ENCODE data around the gene PLPP6.

- TF ChIP-seq CTCF (IDR thresholded peaks at IDR 0.05; ENCODE audit: poor library complexity, severe bottlenecking) (no peak), POLR2AphosphoS5 (IDR thresholded peaks at IDR 0.05) (no peak), EP300 (conservative IDR thresholded peaks at IDR 0.05; ENCODE audit: poor library complexity, severe bottlenecking) (no peak), TAF1 (IDR thresholded peaks at IDR 0.05; ENCODE audit: low read depth) (no peak), REST (IDR thresholded peaks at IDR 0.05; ENCODE audit: borderline replicate concordance) (no peak), RAD21 (conservative IDR thresholded peaks at IDR 0.05) (no peak), EZH2 (IDR thresholded peaks at IDR 0.05; ENCODE audit: borderline replicate concordance, insufficient read depth, low read length, poor library complexity, severe bottlenecking) (no peak), SMC3 (conservative IDR thresholded peaks at IDR 0.05; ENCODE audit: poor library complexity) (no peak)
These were observed 24.5 kb downstream of the PLPP6 start for GRCh38 chr9:4686584-4686983.
